Mesothelial cell of epicardium (in vitro differentiated cells): ENCODE data around the gene MYOF. TPM values are rescaled to one million over a fixed set of nuclear protein-coding genes. Genes with fewer than 3 reads are reported as not detected.
"Not testable (repeated sequence)": the region's sequence is repeated elsewhere in the genome, so short reads cannot be mapped to it uniquely, and the experiment has no call there.

Source experiments
- DNase-seq, 2 experiments: peaks; one replicate each; pipeline ENCODE4 v3.0.0; 2021; ENCODE audit warnings: low spot score in 2 of 2; ENCODE audit not compliant: unreplicated experiment in 2 of 2
- H3K27ac Mint-ChIP-seq: 2 replicates; pipeline ENCODE4 v1.8.0; 2021; ENCODE audit warnings: mixed read lengths
- H3K27me3 Mint-ChIP-seq: 2 replicates; pipeline ENCODE4 v1.8.0; 2021; ENCODE audit warnings: low read depth, mixed read lengths
- H3K36me3 Mint-ChIP-seq: 2 replicates; pipeline ENCODE4 v1.8.0; 2021; ENCODE audit warnings: mixed read lengths
- H3K4me1 Mint-ChIP-seq: 2 replicates; pipeline ENCODE4 v1.8.0; 2021; ENCODE audit warnings: mixed read lengths
- H3K4me3 Mint-ChIP-seq: 2 replicates; pipeline ENCODE4 v1.8.0; 2021; ENCODE audit warnings: mild to moderate bottlenecking, moderate library complexity, mixed read lengths
- H3K9me3 Mint-ChIP-seq: 2 replicates; pipeline ENCODE4 v1.8.0; 2021; ENCODE audit warnings: mixed read lengths
- total RNA-seq: library from RNA; stranded (reverse); gene quantifications from 3 replicates; pipeline ENCODE4 v1.2.1, GENCODE V29; 2021
- TF ChIP-seq, protein P1 (sequence below): fragments of 200-600 bp; sonication (generic); IDR thresholded peaks from one replicate; pipeline ENCODE4 v1.5.0; 2021; ENCODE audit warnings: antibody characterized with exemption; ENCODE audit not compliant: unreplicated experiment

MYOF gene
- total RNA-seq, 1 donor from 2014 or later = 56.0 TPM

DNA sequence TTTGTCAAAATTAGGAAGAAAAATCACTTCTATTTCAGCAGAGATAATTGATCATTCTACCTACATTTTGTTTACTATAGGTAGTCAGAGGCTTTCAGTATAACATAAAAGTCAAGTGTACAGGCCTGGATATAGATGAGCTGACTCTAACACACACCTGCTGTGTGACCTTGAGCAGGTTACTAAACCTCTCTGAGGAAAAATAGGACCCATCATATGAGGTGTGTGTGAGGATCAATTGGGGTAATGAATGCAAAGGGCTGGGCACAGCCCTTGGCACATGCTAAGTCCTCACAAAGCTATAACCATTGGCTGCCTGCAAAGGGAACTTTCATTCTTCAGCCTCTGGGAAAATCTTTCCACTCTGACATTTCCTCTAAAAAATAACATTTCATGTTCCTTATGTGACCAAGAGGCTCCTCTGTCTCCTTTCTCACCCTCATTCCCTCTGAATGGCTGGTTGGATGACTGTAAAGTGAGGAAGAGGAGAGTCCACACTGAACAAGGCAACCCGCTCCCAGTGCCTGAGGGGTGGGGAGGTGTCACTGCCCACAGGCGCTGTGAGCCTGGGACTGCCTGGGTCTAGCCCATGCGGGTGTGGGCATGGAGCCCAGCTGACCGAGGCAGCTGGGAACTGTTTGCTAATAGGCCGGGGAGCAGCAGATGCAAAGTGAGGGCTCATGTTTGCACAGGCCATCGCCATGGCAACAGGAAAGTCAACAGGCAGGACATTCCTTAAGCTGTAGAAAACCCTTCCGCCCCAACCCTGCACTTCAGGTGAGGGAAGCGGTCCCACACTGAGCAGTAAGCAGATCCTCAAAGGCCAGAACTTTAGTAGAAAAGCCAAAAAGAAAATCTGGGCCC lies 36.8 kb downstream of the MYOF start:
- peak overlapping the region; percentile 2 for H3K4me3 Mint-ChIP-seq
- peak overlapping the region; percentile 99 for H3K27ac Mint-ChIP-seq
- H3K27me3 Mint-ChIP-seq = no peaks in the 10 kb centered on the region
- no peaks in the 10 kb centered on the region for H3K9me3 Mint-ChIP-seq
- H3K4me1 Mint-ChIP-seq = peaks cover 64% of the 10 kb centered on the region
- TF ChIP-seq, protein P1, sequence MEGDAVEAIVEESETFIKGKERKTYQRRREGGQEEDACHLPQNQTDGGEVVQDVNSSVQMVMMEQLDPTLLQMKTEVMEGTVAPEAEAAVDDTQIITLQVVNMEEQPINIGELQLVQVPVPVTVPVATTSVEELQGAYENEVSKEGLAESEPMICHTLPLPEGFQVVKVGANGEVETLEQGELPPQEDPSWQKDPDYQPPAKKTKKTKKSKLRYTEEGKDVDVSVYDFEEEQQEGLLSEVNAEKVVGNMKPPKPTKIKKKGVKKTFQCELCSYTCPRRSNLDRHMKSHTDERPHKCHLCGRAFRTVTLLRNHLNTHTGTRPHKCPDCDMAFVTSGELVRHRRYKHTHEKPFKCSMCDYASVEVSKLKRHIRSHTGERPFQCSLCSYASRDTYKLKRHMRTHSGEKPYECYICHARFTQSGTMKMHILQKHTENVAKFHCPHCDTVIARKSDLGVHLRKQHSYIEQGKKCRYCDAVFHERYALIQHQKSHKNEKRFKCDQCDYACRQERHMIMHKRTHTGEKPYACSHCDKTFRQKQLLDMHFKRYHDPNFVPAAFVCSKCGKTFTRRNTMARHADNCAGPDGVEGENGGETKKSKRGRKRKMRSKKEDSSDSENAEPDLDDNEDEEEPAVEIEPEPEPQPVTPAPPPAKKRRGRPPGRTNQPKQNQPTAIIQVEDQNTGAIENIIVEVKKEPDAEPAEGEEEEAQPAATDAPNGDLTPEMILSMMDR = no peak
- no peaks in the 10 kb centered on the region for H3K36me3 Mint-ChIP-seq
- peak; percentile 81 to 86 for DNase-seq

DNA sequence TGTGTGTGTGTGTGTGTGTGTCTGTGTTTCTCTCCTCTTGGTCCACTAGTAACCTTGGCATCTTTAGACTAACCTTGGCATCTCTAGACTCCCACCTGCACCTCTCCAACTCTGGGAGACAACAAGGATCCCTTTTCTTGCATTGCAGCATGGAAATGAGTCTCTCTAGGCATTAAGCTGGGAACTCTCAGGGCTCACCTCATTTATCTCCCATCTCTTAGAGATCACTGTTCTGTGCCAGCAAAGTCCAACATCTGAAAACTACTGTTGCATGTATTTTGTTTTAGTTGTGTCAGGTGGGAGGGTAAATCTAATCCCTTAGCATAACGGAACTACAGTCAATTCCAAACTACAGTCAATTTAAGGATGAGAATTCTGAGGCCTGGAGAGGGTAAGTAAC lies 38.7 kb downstream of the MYOF start:
- no peaks in the 10 kb centered on the region for H3K9me3 Mint-ChIP-seq
- no peaks in the 10 kb centered on the region for H3K36me3 Mint-ChIP-seq
- H3K27ac Mint-ChIP-seq = peak overlapping the region; percentile 99

DNA sequence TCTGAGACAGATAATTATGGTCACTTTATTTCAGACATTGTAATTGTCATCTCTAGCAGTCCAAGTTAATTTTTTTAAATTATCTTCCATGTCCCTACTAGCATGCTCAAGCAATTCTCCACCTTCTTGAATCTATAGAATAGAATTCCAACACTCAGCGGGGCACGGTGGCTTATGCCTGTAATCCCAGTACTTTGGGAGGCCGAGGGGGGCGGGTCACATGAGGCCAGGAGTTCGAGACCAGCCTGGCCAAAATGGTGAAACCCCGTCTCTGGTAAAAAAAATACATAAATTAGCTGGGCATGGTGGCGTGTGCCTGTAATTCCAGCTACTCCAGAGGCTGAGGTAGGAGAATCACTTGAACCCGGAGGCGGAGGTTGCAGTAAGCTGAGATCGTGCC lies 39.4 kb downstream of the MYOF start:
- peak overlapping the region; percentile 92 for H3K27ac Mint-ChIP-seq
- H3K4me1 Mint-ChIP-seq = peaks cover 85% of the 10 kb centered on the region
- H3K9me3 Mint-ChIP-seq, DNase-seq, H3K27me3 Mint-ChIP-seq, H3K36me3 Mint-ChIP-seq, H3K4me3 Mint-ChIP-seq: not testable (repeated sequence)

More for the DNA sequence above, 38.7 kb downstream of the MYOF start:
- DNase-seq = no peak
- peaks cover 80% of the 10 kb centered on the region for H3K4me1 Mint-ChIP-seq
- no peak overlapping the region for H3K4me3 Mint-ChIP-seq
- no peaks in the 10 kb centered on the region for H3K27me3 Mint-ChIP-seq
- TF ChIP-seq, protein P1 = no peak

DNA sequence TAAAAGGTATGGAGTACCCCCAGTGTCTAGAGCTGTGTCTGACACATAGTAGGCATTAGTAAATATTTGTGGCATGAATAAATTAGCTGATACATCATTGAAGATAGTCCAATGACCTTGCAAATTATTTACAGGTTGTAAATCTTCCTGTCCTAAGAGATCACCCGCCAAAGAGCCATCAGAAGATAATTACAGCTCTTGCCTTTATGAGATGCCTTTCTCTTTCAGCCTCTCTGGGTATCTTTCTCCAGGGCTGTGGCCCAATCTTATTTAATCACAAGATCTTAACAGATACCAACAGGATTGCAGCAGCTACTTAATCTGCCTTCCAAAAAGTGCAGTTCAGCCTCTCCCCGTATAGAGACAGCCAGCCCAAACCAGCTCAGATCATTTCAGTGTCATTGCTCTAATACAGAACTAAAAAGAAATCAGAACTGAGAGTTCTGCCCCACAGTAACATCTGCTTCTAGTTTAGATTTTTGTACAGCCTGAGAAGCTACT lies 41.5 kb downstream of the MYOF start:
- Mint-ChIP-seq H3K4me3 (no peak overlapping the region), H3K4me1 (peaks cover 85% of the 10 kb centered on the region), H3K9me3 (no peaks in the 10 kb centered on the region), H3K27ac (peak overlapping the region; percentile 100), H3K27me3 (no peaks in the 10 kb centered on the region), H3K36me3 (no peaks in the 10 kb centered on the region)
- no peak for DNase-seq
- TF ChIP-seq, protein P1 = no peak

DNA sequence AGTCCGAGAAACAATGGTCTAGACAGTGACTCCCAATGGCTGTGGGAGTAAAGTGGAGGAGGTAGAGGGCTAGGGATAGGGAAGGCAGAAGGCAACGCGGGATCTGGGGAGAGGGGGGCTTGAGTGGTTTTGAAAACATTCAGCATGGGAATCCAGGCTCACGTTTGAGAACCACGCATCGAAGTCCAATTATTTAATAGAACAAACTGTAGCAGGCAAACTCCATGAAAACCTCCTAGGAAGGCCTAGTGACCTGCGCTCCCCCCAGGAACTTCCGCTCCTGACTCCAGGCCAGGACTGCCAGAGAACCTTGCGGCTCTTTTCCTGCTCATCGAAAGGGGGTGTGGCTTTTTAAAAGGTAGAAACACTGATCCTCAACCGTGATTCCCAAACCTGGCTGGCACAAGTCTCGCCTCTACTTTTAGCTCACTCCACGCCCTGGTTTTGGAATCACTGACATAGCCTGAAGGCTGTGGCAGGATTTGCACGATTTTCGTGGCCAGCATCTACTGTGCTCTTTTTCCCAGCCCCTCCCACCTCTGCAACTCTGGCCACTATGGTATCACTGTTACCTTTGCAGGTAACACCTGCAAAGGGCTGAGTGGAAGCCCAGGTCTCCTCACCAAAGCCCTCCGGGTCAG lies 43.4 kb downstream of the MYOF start:
- H3K4me1 Mint-ChIP-seq = peaks cover 81% of the 10 kb centered on the region
- no peaks in the 10 kb centered on the region for H3K27me3 Mint-ChIP-seq
- peak overlapping the region; percentile 57 for H3K4me3 Mint-ChIP-seq
- H3K27ac Mint-ChIP-seq = peak overlapping the region; percentile 100
- no peaks in the 10 kb centered on the region for H3K9me3 Mint-ChIP-seq
- H3K36me3 Mint-ChIP-seq = no peaks in the 10 kb centered on the region
- TF ChIP-seq, protein P1 = no peak
- peak in 1 of 2 experiments; percentile 45 for DNase-seq
